Ishikawa (cell line): ENCODE data around the gene RASSF7.

Source experiments
- CEBPB ChIP-seq: IDR thresholded peaks from 2 replicates; pipeline ENCODE4 v1.6.1; 2012
- CREB1 ChIP-seq: IDR thresholded peaks from 2 replicates; pipeline ENCODE4 v1.6.1; 2012; ENCODE audit warnings: low read depth
- EGR1 ChIP-seq: IDR thresholded peaks from 2 replicates; pipeline ENCODE4 v1.6.1; 2012
- EP300 ChIP-seq: IDR thresholded peaks from 2 replicates; pipeline ENCODE4 v1.6.1; 2012; ENCODE audit warnings: borderline replicate concordance
- FOXM1 ChIP-seq: IDR thresholded peaks from 2 replicates; pipeline ENCODE4 v1.6.1; 2012; ENCODE audit warnings: low read depth, borderline replicate concordance
- NFIC ChIP-seq: IDR thresholded peaks from 2 replicates; pipeline ENCODE4 v1.6.1; 2012
- RAD21 ChIP-seq: IDR thresholded peaks from 2 replicates; pipeline ENCODE4 v1.6.1; 2012; ENCODE audit warnings: low read depth
- TAF1 ChIP-seq: IDR thresholded peaks from 2 replicates; pipeline ENCODE4 v1.6.1; 2012; ENCODE audit warnings: low read depth, mild to moderate bottlenecking
- TCF12 ChIP-seq: IDR thresholded peaks from 2 replicates; pipeline ENCODE4 v1.6.1; 2012; ENCODE audit warnings: low read depth
- TEAD4 ChIP-seq: IDR thresholded peaks from 2 replicates; pipeline ENCODE4 v1.6.1; 2012
- YY1 ChIP-seq: IDR thresholded peaks from 2 replicates; pipeline ENCODE4 v1.6.1; 2012; ENCODE audit warnings: low read depth
- ZBTB7A ChIP-seq: IDR thresholded peaks from 2 replicates; pipeline ENCODE4 v1.6.1; 2012; ENCODE audit warnings: low read depth
- TF ChIP-seq, protein P1 (sequence below): IDR thresholded peaks from 2 replicates; pipeline ENCODE4 v1.6.1; 2012; ENCODE audit warnings: low read depth, mild to moderate bottlenecking
- TF ChIP-seq, protein P2 (sequence below): IDR thresholded peaks from 2 replicates; pipeline ENCODE4 v1.6.1; 2012
- TF ChIP-seq, protein P3 (sequence below): IDR thresholded peaks from 2 replicates; pipeline ENCODE4 v1.6.1; 2012

RASSF7 gene

DNA sequence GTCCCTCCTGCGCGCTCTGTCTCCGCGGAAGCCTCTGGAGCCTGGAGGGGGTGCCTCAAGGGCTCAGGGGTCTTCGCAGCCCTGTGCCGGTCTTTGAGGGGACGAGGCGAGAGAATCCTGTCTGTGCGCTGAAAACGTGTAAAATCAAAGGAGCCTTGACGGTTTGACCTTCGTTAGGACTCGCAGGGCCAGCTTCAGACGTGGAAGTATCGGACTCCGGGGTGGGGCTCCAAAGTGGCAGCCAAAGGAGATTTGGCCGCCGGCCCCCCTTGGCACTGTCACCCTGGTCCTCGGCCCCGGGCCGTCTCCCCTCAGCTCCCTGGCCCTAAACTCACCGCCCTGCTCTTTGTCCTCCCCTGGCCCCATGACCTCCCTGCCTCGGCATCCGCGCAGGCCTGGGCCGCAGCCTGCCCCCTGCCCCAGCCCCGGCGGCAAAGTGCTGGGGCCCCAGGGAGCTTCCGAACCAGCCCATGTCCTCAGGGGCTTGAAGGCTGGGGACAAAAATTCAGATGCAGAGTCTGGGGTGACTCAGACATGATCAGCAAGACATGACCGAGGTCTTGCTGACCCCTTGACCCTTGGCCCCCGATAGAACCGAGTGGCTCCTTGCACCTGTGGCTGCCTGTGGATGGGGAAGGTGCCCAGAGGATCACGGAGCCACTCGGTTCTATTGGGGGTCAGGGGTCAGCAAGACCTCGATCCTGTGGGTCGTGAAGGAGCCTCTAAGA is 8.6 kb downstream of the RASSF7 start:
- TF ChIP-seq TCF12 (no peak), ZBTB7A (no peak), CEBPB (no peak), RAD21 (no peak)
- TF ChIP-seq, protein P1, sequence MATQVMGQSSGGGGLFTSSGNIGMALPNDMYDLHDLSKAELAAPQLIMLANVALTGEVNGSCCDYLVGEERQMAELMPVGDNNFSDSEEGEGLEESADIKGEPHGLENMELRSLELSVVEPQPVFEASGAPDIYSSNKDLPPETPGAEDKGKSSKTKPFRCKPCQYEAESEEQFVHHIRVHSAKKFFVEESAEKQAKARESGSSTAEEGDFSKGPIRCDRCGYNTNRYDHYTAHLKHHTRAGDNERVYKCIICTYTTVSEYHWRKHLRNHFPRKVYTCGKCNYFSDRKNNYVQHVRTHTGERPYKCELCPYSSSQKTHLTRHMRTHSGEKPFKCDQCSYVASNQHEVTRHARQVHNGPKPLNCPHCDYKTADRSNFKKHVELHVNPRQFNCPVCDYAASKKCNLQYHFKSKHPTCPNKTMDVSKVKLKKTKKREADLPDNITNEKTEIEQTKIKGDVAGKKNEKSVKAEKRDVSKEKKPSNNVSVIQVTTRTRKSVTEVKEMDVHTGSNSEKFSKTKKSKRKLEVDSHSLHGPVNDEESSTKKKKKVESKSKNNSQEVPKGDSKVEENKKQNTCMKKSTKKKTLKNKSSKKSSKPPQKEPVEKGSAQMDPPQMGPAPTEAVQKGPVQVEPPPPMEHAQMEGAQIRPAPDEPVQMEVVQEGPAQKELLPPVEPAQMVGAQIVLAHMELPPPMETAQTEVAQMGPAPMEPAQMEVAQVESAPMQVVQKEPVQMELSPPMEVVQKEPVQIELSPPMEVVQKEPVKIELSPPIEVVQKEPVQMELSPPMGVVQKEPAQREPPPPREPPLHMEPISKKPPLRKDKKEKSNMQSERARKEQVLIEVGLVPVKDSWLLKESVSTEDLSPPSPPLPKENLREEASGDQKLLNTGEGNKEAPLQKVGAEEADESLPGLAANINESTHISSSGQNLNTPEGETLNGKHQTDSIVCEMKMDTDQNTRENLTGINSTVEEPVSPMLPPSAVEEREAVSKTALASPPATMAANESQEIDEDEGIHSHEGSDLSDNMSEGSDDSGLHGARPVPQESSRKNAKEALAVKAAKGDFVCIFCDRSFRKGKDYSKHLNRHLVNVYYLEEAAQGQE = no peak

DNA sequence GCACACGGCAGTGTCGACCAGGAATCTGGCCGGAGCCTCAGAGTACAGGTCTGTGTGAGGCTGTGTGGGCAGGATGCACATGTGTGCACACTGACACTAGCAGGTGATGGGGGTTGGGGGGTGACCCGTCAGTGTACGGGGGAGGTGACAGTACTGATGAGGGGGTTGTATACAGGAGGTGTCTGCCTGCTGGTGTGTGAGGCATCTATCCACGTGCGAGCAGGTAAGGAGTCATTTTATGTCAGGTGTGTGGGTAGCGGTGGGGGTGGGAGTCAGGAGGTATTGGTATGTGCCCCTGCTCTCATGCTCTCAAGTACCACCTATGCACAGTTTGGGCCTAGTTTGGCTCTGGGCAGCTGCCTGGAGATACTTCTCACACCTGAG is 11.0 kb downstream of the RASSF7 start:
- TF ChIP-seq, protein P2, sequence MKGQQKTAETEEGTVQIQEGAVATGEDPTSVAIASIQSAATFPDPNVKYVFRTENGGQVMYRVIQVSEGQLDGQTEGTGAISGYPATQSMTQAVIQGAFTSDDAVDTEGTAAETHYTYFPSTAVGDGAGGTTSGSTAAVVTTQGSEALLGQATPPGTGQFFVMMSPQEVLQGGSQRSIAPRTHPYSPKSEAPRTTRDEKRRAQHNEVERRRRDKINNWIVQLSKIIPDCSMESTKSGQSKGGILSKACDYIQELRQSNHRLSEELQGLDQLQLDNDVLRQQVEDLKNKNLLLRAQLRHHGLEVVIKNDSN = no peak
- no peak for TF ChIP-seq YY1
- TF ChIP-seq FOXM1 = no peak
- TF ChIP-seq TEAD4 = no peak
- TF ChIP-seq, protein P1 = no peak
- TF ChIP-seq NFIC = no peak
- TF ChIP-seq EP300 = no peak
- no peak for TF ChIP-seq ZBTB7A
- TF ChIP-seq, protein P3, sequence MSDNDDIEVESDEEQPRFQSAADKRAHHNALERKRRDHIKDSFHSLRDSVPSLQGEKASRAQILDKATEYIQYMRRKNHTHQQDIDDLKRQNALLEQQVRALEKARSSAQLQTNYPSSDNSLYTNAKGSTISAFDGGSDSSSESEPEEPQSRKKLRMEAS = no peak
- no peak for TF ChIP-seq EGR1
- TF ChIP-seq CREB1 = no peak
- no peak for TF ChIP-seq TAF1
- TF ChIP-seq RAD21 = no peak
- no peak for TF ChIP-seq CEBPB
- TF ChIP-seq TCF12 = no peak

DNA sequence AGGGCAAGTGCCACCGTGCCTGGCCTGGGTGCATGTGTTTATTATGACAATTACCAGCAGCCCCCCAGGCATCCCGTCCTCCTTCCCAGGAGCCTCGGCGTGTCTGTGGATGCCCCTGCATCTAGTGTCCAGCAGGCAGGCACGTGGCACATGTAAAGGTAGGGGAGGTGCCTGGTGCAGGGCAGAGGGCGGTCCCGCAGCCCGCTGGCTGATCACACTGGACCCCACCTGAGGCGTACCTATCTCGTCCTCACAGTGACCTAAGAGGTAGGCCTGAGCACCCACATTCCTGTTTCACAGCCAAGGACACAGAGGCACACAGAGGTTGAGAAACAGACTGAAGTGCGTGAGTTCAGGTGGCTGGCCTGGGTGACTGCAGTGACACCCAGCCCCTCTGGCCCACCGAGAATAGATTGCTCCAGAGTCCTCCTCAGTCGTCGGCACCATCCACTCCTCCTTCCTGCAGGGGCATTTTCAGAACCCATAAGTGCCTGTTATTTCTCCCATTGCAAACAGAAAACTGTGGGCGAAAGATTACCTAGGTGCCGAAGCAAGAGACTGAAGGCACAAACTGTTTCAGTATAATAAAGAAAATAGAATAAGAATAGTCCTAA is 12.5 kb downstream of the RASSF7 start:
- TF ChIP-seq CEBPB = no peak
- no peak for TF ChIP-seq TEAD4
- TF ChIP-seq, protein P2 = no peak
- no peak for TF ChIP-seq FOXM1
- no peak for TF ChIP-seq NFIC
- TF ChIP-seq, protein P1 = no peak
- TF ChIP-seq ZBTB7A = no peak

DNA sequence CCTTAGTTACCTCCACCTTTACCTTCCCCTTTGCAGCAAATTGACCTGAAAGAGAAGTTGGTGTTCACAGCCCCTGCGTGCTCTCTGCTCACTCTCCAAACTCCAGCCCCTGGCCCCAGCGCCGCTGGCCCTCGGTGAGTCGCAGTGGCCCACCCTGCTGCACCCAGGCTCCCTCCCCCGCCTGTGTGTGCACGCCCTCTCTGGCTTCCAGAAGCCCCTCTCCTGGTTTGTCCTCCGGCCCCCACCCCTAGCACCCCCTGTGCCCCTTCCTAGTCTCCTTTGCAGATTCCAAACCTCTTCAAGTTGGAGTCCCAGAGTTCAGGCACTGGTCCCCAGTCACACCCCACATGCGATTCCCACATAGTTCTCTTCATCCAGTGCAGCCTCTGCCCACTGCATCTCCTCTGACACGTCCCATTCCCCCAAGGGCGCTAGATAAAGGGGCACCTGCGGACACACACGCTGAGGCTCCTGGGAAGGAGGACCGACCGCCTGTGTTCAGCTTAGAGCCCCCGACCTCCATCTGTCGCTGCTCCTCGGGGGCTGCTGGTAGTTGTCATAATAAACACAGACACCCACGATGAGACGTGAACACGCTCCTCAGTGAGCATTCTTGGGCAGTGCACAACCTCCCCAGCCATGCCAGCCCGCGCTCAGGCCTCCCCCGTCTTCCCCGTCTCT is 14.0 kb downstream of the RASSF7 start:
- no peak for TF ChIP-seq FOXM1
- TF ChIP-seq TCF12 = no peak
- TF ChIP-seq CREB1 = no peak
- TF ChIP-seq, protein P2 = no peak
- TF ChIP-seq NFIC = no peak
- TF ChIP-seq TAF1 = no peak
- no peak for TF ChIP-seq EGR1
- TF ChIP-seq ZBTB7A = no peak
- TF ChIP-seq RAD21 = no peak
- TF ChIP-seq, protein P1 = no peak
- TF ChIP-seq YY1 = no peak
- TF ChIP-seq TEAD4 = no peak
- TF ChIP-seq, protein P3 = no peak
